ENCODE measurements around the gene C19orf73.
A peak's percentile ranks its signal among the peaks of the same experiment; 100 is the strongest.
"Not testable (repeated sequence)": the region's sequence is repeated elsewhere in the genome, so short reads cannot be mapped to it uniquely, and the experiment has no call there.

Gene C19orf73

GRCh38 chr19:49121841-49122240, 2.9 kb upstream of the C19orf73 start:
- DNase-seq (ENCODE audit: low read depth) = not testable (repeated sequence)

DNA sequence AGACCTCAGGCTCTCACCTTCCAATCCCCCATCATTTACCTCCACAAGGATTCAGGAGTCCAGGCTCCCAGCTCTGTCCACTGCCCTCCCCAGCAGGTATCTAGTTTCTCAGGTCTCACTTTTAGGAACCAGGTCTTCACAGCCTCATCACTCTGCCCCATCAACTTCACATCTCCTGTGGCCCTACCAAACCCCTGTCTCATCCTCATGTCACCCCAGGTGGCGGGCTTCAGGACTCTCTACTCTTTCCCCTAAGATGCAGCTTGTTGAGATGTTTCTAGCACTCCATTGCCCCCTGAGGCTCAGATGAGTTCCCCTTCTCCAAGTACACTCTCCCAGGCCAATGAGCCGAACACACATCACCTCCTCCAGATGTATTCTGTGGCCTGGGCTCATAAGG, 1.9 kb upstream of the C19orf73 start:
- no peak for DNase-seq (ENCODE audit: low read depth)

DNA sequence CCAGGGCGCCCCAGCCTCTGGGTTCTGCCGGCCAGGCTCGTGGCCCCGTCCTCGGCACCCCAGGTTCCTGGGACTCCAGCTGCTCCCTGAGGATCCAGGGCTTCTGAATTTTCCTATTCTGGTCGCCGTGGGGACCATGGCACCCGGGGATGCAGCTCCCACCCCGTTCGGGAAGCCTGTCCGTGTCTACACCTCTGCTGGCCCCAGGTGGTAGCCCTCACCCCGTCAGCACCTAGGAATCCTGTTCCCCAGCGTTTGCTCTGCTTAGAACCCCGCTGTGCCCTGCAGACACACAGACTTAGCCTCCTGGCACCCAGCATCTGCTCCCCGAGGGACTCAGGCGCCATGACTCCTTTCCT, 1.4 kb upstream of the C19orf73 start:
- no peak for DNase-seq (ENCODE audit: low read depth)

DNA sequence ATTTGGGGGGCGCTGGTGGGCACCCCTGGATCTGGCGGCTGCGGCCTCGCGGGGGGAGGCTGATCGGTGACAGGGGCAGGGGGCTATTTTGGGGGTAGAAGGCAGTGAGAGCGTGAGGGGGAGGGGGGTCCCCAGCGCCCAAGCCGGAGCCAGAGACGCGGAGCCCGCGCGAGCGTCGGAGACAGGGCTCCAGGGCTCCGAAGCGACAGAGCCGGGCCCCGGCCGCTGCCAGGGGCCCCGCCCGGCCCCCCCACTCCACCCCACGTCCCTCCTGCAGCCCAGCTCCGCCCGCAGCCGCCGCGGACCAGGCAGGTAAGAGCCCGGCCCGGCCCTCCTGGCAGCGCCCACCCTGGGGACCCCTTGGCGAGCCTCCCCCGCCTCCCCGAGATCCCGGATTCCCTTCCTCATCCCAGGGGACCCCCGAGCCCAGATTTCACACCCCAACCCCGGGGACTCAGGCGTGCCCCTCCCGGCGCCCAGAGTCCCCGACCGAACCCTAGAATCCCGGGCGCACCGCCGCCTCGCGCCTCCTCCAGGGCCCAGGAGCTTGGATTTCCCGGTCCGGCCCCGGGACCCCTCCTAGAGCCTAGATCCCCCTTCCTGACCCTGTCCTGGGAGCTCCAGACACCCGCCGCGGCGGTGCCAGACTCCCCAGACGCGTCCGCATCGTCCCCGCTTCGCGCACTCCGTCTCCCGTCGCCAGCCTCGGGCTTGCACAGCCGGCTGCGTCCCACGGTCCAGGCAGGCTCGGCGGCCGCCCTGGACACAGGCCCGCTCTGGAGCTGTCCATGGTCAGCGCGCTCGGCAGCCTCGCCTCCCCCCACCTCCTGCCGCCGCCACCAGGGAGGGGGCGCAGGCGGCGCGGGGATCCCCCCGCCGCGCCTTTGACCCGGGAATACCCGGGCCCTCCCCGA, 725 bp upstream of the C19orf73 start, which contains the start of gene PPFIA3:
Gene PPFIA3, plus strand, starts transcription at position 134 of the 914 bp plus-strand sequence. CDS start 8,330 bp downstream, outside the sequence.
- DNase-seq (ENCODE audit: low read depth) = peak; percentile 47

- DNase-seq (ENCODE audit: low read depth) = no peak
Observed at GRCh38 chr19:49117677-49118564, 1.0 kb downstream of the C19orf73 start.

- DNase-seq (ENCODE audit: low read depth) = no peak
Observed at GRCh38 chr19:49116544-49116943, 2.4 kb downstream of the C19orf73 start.

GRCh38 chr19:49114630-49115363, 4.1 kb downstream of the C19orf73 start:
- DNase-seq (ENCODE audit: low read depth) = peak; percentile 51

DNA sequence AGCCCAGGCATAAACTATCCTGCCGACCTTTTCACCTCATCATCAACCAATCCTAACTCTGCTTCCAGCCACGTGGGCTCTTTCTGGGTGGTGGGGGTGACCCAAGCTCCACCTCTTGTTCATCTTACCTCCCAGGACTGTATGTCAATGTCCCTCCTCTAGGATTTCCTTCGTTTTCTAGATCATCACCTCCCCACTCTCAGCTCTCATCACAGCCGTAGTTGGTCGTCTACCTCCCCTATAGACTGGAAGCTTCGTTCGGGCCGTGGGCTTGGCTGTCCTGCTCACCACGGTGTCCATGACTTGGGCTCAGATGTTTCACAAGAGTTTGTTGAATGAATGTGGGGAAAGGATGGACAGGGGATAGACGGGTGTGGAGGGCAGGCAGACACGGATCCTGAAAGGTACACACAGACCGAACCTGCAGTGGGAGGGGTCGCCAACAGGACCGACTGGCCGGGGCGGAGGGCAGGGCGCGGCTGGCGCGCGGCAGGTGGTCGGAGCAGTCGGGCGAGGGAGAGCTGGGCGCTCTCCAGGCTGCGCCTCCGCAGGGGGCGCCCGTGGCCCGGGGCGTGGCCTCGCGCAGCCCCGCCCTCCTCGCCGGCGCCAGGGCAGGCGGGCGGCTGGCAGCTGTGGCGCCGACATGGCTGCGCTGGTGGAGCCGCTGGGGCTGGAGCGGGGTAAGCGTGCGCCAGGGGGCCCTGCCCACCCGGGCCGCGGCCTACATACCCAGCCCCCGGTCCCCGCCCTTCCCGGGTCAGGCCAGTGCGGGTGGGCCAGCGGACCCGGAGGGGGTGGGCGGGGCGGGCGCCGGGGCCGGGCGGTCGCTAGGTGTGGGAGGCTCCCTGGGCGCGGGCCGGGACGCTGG, 4.9 kb downstream of the C19orf73 start, which contains the start of gene LIN7B:
Gene LIN7B, plus strand, starts transcription at position 609 of the 868 bp plus-strand sequence. Its CDS starts 35 bp downstream, at position 644.
- peak; percentile 52 for DNase-seq (ENCODE audit: low read depth)

GRCh38 chr19:49111218-49111998, 7.5 kb downstream of the C19orf73 start:
- DNase-seq (ENCODE audit: low read depth) = no peak

DNA sequence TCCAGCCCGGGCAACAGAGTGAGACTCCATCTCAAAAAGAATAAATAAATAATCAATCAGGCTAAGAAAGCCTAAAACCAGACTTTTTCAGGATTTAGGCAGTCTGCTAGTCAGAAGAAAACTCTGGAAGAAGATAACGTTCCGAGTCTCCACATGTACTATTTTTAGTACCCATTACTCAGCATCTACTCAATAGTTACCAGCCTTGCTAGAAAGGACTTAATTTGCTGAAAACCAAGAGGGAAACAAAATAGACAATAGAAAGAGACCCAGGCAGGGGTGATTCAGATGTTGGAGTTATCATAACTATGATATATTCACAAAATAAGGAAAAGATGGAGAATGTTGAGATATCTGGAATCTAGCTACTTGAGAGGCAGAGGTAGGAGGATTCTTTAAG, 8.4 kb downstream of the C19orf73 start:
- DNase-seq (ENCODE audit: low read depth) = no peak

DNA sequence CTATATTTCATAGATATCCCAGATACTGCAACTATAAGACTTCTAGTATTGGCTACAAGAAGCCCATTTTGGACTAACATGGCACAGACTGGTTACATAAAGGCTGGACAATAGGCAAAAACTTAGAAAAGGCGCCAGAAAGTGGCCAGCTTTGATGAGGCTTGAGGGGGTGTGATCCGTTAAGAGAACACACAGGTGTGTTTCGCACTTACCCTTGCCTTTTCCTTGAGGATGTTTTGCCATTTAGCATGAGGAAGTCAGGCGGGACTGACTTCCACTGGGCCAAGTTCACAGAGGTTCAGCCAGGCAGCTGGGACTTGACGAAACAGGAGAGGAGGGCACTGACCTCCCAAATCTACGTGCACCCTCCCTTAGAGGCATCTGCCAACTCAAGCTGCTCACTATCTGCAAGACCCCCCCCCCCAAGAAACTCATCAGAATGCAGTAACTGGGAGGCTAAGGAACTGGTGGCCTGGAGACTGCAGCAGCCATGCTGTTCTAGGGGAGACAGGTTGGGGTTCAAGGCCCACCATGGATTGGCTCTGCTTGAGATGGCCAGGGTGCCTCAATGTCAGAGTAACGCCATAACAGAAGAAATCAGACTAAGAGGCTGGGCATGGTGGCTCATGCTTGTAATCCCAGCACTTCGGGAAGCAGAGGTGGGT, 9.2 kb downstream of the C19orf73 start:
- DNase-seq (ENCODE audit: low read depth) = no peak

GRCh38 chr19:49109051-49109450, 9.9 kb downstream of the C19orf73 start:
- DNase-seq (ENCODE audit: low read depth) = no peak

DNA sequence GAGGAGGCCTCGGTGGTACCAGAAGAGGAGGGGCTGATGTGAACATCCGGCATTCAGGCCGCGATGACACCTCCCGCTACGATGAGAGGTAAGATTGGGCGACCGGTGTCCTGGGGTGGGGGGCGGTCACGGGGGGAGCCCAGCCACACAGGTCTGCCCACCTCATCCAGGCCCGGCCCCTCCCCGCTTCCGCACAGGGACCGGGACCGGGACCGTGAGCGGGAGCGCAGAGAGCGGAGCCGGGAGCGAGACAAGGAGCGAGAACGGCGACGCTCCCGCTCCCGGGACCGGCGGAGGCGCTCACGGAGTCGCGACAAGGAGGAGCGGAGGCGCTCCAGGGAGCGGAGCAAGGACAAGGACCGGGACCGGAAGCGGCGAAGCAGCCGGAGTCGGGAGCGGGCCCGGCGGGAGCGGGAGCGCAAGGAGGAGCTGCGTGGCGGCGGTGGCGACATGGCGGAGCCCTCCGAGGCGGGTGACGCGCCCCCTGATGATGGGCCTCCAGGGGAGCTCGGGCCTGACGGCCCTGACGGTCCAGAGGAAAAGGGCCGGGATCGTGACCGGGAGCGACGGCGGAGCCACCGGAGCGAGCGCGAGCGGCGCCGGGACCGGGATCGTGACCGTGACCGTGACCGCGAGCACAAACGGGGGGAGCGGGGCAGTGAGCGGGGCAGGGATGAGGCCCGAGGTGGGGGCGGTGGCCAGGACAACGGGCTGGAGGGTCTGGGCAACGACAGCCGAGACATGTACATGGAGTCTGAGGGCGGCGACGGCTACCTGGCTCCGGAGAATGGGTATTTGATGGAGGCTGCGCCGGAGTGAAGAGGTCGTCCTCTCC, 11.1 kb downstream of the C19orf73 start:
- no peak for DNase-seq (ENCODE audit: low read depth)

- DNase-seq (ENCODE audit: low read depth) = peak; percentile 35
Observed at GRCh38 chr19:49106648-49107135, 12.3 kb downstream of the C19orf73 start.

- DNase-seq (ENCODE audit: low read depth) = no peak
Observed at GRCh38 chr19:49104229-49104864, 14.6 kb downstream of the C19orf73 start.

DNA sequence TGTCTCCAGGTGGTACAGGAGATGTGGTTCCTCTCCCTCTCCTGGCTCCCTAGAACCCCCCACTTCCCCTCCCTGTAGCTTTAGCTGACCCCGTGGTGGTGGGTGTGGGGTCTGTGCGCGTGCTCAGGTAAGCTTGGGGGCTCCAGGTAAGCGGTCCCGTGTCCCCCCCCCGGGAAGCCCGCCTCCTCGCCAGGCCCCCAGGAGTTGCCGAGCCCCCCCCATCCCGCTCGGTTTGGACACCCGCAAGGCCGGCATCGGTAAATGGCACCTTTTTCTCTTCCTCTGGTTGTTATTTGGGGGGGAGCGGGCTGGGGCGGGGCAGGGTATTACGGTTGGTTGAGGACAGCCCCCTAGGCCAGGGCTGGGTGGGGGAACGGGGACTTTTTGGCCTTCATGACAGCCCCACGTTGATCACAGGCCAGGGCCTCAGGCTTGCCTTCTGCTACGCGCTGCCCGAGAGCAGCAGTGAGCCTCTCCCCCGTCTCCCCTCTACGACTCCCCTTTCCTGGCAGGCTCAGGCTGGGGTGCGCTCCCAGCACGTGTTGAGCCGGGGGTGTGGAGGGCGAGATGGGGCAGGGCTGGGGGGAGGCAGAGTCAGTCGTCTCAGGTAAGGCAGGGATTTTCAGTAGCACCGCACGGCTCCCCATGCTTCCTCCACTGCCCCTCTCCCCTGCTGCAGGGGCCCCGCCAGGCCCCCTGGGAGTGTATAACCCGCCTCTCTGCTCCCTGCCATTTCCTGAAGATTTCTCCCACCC, 15.4 kb downstream of the C19orf73 start:
- DNase-seq (ENCODE audit: low read depth) = no peak

- DNase-seq (ENCODE audit: low read depth) = no peak
Observed at GRCh38 chr19:49102303-49102702, 16.6 kb downstream of the C19orf73 start.
